ENCODE results near the gene GPR156. TPM values are rescaled to one million over a fixed set of nuclear protein-coding genes. Genes with fewer than 3 reads are reported as not detected.

GPR156 gene
- total and polyA plus RNA-seq, 2 of the 4 experiments (the other 2 are of a cell fraction): 0.09 to 0.18 TPM

DNA sequence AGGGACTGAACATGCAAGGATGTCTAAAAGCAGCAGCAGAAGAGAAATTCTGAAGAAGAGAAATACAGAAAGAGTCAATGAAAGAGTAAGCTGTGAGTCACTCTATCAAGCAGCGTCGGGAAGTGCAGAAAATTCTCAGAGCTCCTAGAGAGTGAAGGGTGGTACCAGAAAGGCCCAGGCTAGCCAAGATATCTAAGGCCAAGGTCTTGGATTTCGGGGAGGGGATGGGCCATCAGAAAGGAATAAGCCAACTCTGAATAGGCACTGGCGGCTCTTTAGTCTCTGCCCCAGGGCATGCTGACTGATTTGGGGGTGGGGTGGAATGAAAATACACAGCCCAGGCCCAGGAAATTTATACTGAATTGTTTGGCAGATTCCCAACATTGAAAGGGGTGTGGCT, 70.8 kb downstream of the GPR156 start:
- intact Hi-C loops (cut with micrococcal nuclease) (no loop called here), in situ Hi-C loops (cut with MboI; ENCODE audit: low sequenced_read_pairs) (no loop called here), dilution Hi-C loops (cut with HindIII; ENCODE audit: low sequenced_read_pairs, unreplicated experiment) (no loop called here)
- no peak overlapping the region for H2BK20ac ChIP-seq (ENCODE audit: low read depth, low read length)
- TF ChIP-seq, protein P1, sequence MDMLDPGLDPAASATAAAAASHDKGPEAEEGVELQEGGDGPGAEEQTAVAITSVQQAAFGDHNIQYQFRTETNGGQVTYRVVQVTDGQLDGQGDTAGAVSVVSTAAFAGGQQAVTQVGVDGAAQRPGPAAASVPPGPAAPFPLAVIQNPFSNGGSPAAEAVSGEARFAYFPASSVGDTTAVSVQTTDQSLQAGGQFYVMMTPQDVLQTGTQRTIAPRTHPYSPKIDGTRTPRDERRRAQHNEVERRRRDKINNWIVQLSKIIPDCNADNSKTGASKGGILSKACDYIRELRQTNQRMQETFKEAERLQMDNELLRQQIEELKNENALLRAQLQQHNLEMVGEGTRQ (IDR thresholded peaks at IDR 0.05; ENCODE audit: low read depth, low read length): no peak
- TF ChIP-seq, protein P2, sequence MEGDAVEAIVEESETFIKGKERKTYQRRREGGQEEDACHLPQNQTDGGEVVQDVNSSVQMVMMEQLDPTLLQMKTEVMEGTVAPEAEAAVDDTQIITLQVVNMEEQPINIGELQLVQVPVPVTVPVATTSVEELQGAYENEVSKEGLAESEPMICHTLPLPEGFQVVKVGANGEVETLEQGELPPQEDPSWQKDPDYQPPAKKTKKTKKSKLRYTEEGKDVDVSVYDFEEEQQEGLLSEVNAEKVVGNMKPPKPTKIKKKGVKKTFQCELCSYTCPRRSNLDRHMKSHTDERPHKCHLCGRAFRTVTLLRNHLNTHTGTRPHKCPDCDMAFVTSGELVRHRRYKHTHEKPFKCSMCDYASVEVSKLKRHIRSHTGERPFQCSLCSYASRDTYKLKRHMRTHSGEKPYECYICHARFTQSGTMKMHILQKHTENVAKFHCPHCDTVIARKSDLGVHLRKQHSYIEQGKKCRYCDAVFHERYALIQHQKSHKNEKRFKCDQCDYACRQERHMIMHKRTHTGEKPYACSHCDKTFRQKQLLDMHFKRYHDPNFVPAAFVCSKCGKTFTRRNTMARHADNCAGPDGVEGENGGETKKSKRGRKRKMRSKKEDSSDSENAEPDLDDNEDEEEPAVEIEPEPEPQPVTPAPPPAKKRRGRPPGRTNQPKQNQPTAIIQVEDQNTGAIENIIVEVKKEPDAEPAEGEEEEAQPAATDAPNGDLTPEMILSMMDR (conservative IDR thresholded peaks at IDR 0.05; ENCODE audit: low read depth, low read length): no peak
- no peak for TF ChIP-seq CHD1 (IDR thresholded peaks at IDR 0.05; ENCODE audit: low read depth, low read length)
- no peak for TF ChIP-seq CEBPB (IDR thresholded peaks at IDR 0.05; ENCODE audit: low read depth, low read length)
- TF ChIP-seq RFX5 (IDR thresholded peaks at IDR 0.05; ENCODE audit: low read depth, low read length): no peak
- TF ChIP-seq POLR2A (IDR thresholded peaks at IDR 0.05; ENCODE audit: low read depth, low read length): no peak
- no peak for TF ChIP-seq FOS (IDR thresholded peaks at IDR 0.05; ENCODE audit: low read depth, low read length)
- no peak for TF ChIP-seq BHLHE40 (IDR thresholded peaks at IDR 0.05; ENCODE audit: low read depth, low read length)
- TF ChIP-seq SMC3 (IDR thresholded peaks at IDR 0.05; ENCODE audit: low read depth, low read length): no peak
- no peak for TF ChIP-seq NFE2L2 (IDR thresholded peaks at IDR 0.05; ENCODE audit: low read depth, low read length)
- TF ChIP-seq ELK1 (IDR thresholded peaks at IDR 0.05; ENCODE audit: borderline replicate concordance, low read depth, low read length): no peak
- no peak for TF ChIP-seq MXI1 (IDR thresholded peaks at IDR 0.05; ENCODE audit: borderline replicate concordance, low read depth, low read length)
- TF ChIP-seq MAFK (IDR thresholded peaks at IDR 0.05; ENCODE audit: low read depth, low read length): no peak
- BruUV-seq (replicated peaks): no TSS peak
- H3K4me1 ChIP-seq (ENCODE audit: control insufficient read depth, insufficient read depth, low read length): no peaks in the 10 kb centered on the region
- no peak overlapping the region for H3K56ac ChIP-seq (ENCODE audit: extremely low read depth, insufficient read depth, low read length)
- no peaks in the 10 kb centered on the region for H3K9me1 ChIP-seq (ENCODE audit: insufficient read depth, low read length)
- ATAC-seq (ENCODE audit: low read depth) (peak; percentile 62; the same call in 1 of the 2 replicates), DNase-seq (no peak)
- H3K23ac ChIP-seq (ENCODE audit: low read depth, low read length): no peak overlapping the region
- H3K9me3 ChIP-seq (ENCODE audit: control insufficient read depth, insufficient read depth, low read length): no peaks in the 10 kb centered on the region
- no peak overlapping the region for H4K5ac ChIP-seq (ENCODE audit: low read depth, low read length)
- no peak overlapping the region for H3K4me2 ChIP-seq (ENCODE audit: low read depth, low read length)
- no peak overlapping the region for H3K18ac ChIP-seq (ENCODE audit: low read depth, low read length)
- no peak overlapping the region for H2AK5ac ChIP-seq (ENCODE audit: low read depth, low read length)
- no peak overlapping the region for H2AFZ ChIP-seq (replicated peaks; ENCODE audit: low read length, poor library complexity)
- no peaks in the 10 kb centered on the region; the same call in 1 of the 2 replicates for H3K27me3 ChIP-seq (ENCODE audit: control insufficient read depth, insufficient read depth, low read length)
- no peak overlapping the region for H3K9ac ChIP-seq (ENCODE audit: low read depth, low read length)
- no peak overlapping the region for H2BK120ac ChIP-seq (ENCODE audit: low read depth, low read length)
- H3K14ac ChIP-seq (replicated peaks; ENCODE audit: low read depth, low read length): no peak overlapping the region
- H3K27ac ChIP-seq (ENCODE audit: insufficient read depth, low read length): no peak overlapping the region
- no peak overlapping the region for H4K91ac ChIP-seq (ENCODE audit: insufficient read depth, low read depth, low read length)
- 41% methylated on average over 3 of the region's 4 CpGs; no CpG with 5 or more reads in 1 of the 2 experiments for WGBS, 2 experiments (ENCODE audit: extremely low coverage in 2 of 2, insufficient read length in 1 of 2)
- H3K79me1 ChIP-seq (ENCODE audit: low read depth in 1 of 2, low read length in 2 of 2): no peaks in the 10 kb centered on the region
- H4K8ac ChIP-seq (ENCODE audit: low read depth in 2 of 2, low read length in 2 of 2): no peak overlapping the region
- no peaks in the 10 kb centered on the region for H3K36me3 ChIP-seq (ENCODE audit: control insufficient read depth, insufficient read depth, low read length)
- ChIA-PET POLR2A (ENCODE audit: unreplicated experiment) (no interaction called here), CTCF (interaction anchor here (1.6 kb wide), 1 partner anchor 13 kb away, joined by 4 read pairs; no protein-coding TSS in a partner anchor)
- no peak overlapping the region for H3K4me3 ChIP-seq (ENCODE audit: insufficient read depth, low read depth, low read length)
- H2AK9ac ChIP-seq (replicated peaks; ENCODE audit: low read depth, low read length, poor library complexity): no peak overlapping the region
- H3K4ac ChIP-seq (ENCODE audit: low read depth, low read length): no peak overlapping the region
- no peak overlapping the region for H2BK5ac ChIP-seq (ENCODE audit: low read depth, low read length, poor library complexity, severe bottlenecking)
- no peak overlapping the region for H2BK15ac ChIP-seq (ENCODE audit: low read depth, low read length)
- no peaks in the 10 kb centered on the region for H4K20me1 ChIP-seq (ENCODE audit: insufficient read depth, low read length)
